HepG2 (cell line): ENCODE measurements around the gene CAMTA1. TPM values are rescaled to one million over a fixed set of nuclear protein-coding genes. Genes with fewer than 3 reads are reported as not detected.

Experiments
- ATAC-seq: fragments of 200-7000 bp; cut with Tn5 transposase; 3 replicates; pipeline ENCODE4 v1.9.1; 2020; ENCODE audit warnings: mild to moderate bottlenecking, moderate library complexity
- BruUV-seq: library from RNA; stranded (reverse); fragments of 400-500 nt; replicated peaks from 2 replicates; lab custom pipeline; 2021; lab: Mats Ljungman, UMichigan
- CTCF ChIA-PET: fragments of 300-600 bp; formaldehyde crosslinking; extraction: SDS; loops from one replicate; lab custom pipeline; 2021; ENCODE audit warnings: low total read pairs, inconsistent platforms, low intra/inter-chr PET ratio; lab: Yijun Ruan, JAX
- POLR2A ChIA-PET: fragments of 350-600 bp; sonication (Branson Sonifier 250); formaldehyde crosslinking; loops from one replicate; lab custom pipeline; 2020; ENCODE audit warnings: antibody characterized with exemption, inconsistent platforms; lab: Yijun Ruan, JAX
- DNase-seq: peaks from one replicate; pipeline ENCODE4 v3.0.0-alpha.2; 2015; ENCODE audit warnings: low spot score
- FAIRE-seq: peaks from 3 replicates; lab custom pipeline; 2011; peaks lifted over from hg19 to GRCh38; lab: Jason Lieb, UNC
- H2AFZ ChIP-seq: one replicate; pipeline ENCODE4 v1.6.1; 2011; ENCODE audit warnings: low read length, inconsistent platforms
- H3K27ac ChIP-seq: fragments of 300-600 bp; 3 replicates; pipeline ENCODE4 v1.8.0; 2011; ENCODE audit warnings: mixed run types, mild to moderate bottlenecking, mixed read lengths, low read length, inconsistent platforms; ENCODE audit not compliant: insufficient read depth; ENCODE audit errors: extremely low read length
- H3K27me3 ChIP-seq, 2 experiments: fragments of 200-600 bp in 1 of 2; 2 replicates in 1 of 2; 3 replicates in 1 of 2; pipeline versions ENCODE4 v1.6.0 to v1.8.0; 2011; ENCODE audit warnings: low read length in 2 of 2, mild to moderate bottlenecking in 2 of 2, moderate library complexity in 2 of 2, inconsistent platforms in 1 of 2; ENCODE audit not compliant: insufficient read depth in 2 of 2, control insufficient read depth in 1 of 2
- H3K36me3 ChIP-seq, 2 experiments: fragments of 200-600 bp in 1 of 2; replicated peaks in 1 of 2; 2 replicates in 1 of 2; 3 replicates in 1 of 2; pipeline versions ENCODE4 v1.5.1 to v1.8.0; 2011; ENCODE audit warnings: low read length in 2 of 2, inconsistent platforms in 1 of 2; ENCODE audit not compliant: insufficient read depth in 2 of 2, control insufficient read depth in 1 of 2
- H3K4me1 ChIP-seq: 2 replicates; pipeline ENCODE4 v1.5.1; 2012; ENCODE audit warnings: low read length, inconsistent platforms; ENCODE audit not compliant: insufficient read depth
- H3K4me2 ChIP-seq: 2 replicates; pipeline ENCODE4 v1.6.0; 2011; ENCODE audit warnings: low read depth, low read length, inconsistent platforms
- H3K4me3 ChIP-seq, 3 experiments: fragments of 200-600 bp in 1 of 3; sonication (generic), shearing (Covaris generic) in 1 of 3; replicated peaks in 1 of 3; 2 replicates each; pipeline ENCODE4 v1.5.1; 2011 to 2016; ENCODE audit warnings: low read length in 3 of 3, inconsistent platforms in 2 of 3, low read depth in 2 of 3, mild to moderate bottlenecking in 2 of 3, control low read depth in 1 of 3, mixed read lengths in 1 of 3; ENCODE audit not compliant: insufficient read depth in 1 of 3
- H3K79me2 ChIP-seq: one replicate; pipeline ENCODE4 v1.6.1; 2011; ENCODE audit warnings: low read length, inconsistent platforms; ENCODE audit not compliant: insufficient read depth
- H3K9ac ChIP-seq: 2 replicates; pipeline ENCODE4 v1.6.0; 2011; ENCODE audit warnings: mild to moderate bottlenecking, low read depth, low read length, inconsistent platforms; ENCODE audit not compliant: insufficient read depth
- H3K9me3 ChIP-seq: 2 replicates; pipeline ENCODE4 v1.5.1; 2012; ENCODE audit warnings: mild to moderate bottlenecking, low read length
- H4K20me1 ChIP-seq: 2 replicates; pipeline ENCODE4 v1.6.0; 2011; ENCODE audit warnings: inconsistent platforms, mild to moderate bottlenecking, low read length, moderate library complexity; ENCODE audit not compliant: insufficient read depth
- HNF4G ChIP-seq, 2 experiments: sonication (generic) in 1 of 2; formaldehyde crosslinking in 1 of 2; IDR thresholded peaks; 2 replicates each; pipeline versions ENCODE4 v1.4.0 to v1.6.1; 2011 to 2020; ENCODE audit warnings: borderline replicate concordance in 2 of 2, low read depth in 2 of 2, mild to moderate bottlenecking in 2 of 2, low read length in 1 of 2, missing genetic modification reagents in 1 of 2, moderate library complexity in 1 of 2
- NR2F2 ChIP-seq: IDR thresholded peaks from 2 replicates; pipeline ENCODE4 v1.6.1; 2012; ENCODE audit warnings: low read depth, inconsistent platforms, borderline replicate concordance
- SNAI1 ChIP-seq: sonication (generic); formaldehyde crosslinking; IDR thresholded peaks from 2 replicates; pipeline ENCODE4 v1.5.0; 2020; ENCODE audit warnings: mild to moderate bottlenecking, missing genetic modification reagents, borderline replicate concordance
- SNAPC2 ChIP-seq: sonication (generic); formaldehyde crosslinking; IDR thresholded peaks from 2 replicates; pipeline ENCODE4 v1.8.1; 2022; ENCODE audit warnings: mild to moderate bottlenecking, missing genetic modification reagents
- SYNCRIP ChIP-seq: fragments of 200-400 bp; formaldehyde crosslinking; IDR thresholded peaks from 2 replicates; pipeline ENCODE4 v1.6.1; 2018; ENCODE audit warnings: mild to moderate bottlenecking, low read depth, low read length; ENCODE audit not compliant: insufficient read depth
- XBP1 ChIP-seq: sonication (generic); formaldehyde crosslinking; IDR thresholded peaks from 2 replicates; pipeline ENCODE4 v1.5.0; 2020; ENCODE audit warnings: missing genetic modification reagents
- ZNF430 ChIP-seq: sonication (generic); formaldehyde crosslinking; IDR thresholded peaks from 2 replicates; pipeline ENCODE4 v1.9.0; 2021; ENCODE audit warnings: mild to moderate bottlenecking, missing genetic modification reagents
- ZNF558 ChIP-seq: sonication (generic); formaldehyde crosslinking; IDR thresholded peaks from 2 replicates; pipeline ENCODE4 v1.9.0; 2022; ENCODE audit warnings: mild to moderate bottlenecking, missing genetic modification reagents, borderline replicate concordance
- ZNF746 ChIP-seq: sonication (generic); formaldehyde crosslinking; IDR thresholded peaks from 2 replicates; pipeline ENCODE4 v1.8.0; 2022; ENCODE audit warnings: mild to moderate bottlenecking, missing genetic modification reagents
- WGBS: methylation state at CpG from one replicate; pipeline ENCODE4 v1.1.6; 2017; ENCODE audit warnings: low lambda C conversion rate; 5-methylcytosine and 5-hydroxymethylcytosine counted together
- in situ Hi-C: cut with HindIII; loops from 2 replicates; pipeline ENCODE4 v1.10.0; 2017; ENCODE audit warnings: low pct_unique_long_range_greater_than_20kb; ENCODE audit not compliant: extremely low pct_ligation_motif_present
- intact Hi-C: fragments of 100-400 bp; cut with micrococcal nuclease; formaldehyde crosslinking; loops from one replicate; pipeline ENCODE4 v1.10.0; 2022; ENCODE audit not compliant: unreplicated experiment
- polyA plus RNA-seq, 8 experiments: library from polyadenylated mRNA; depleted of rRNA in 3 of 8; stranded (reverse) in 7 of 8; unstranded in 1 of 8; fragments of >200 nt; fragmentation: Illumina TruSeq in 4 of 8; extraction: Trizol in 4 of 8; gene quantifications; 2 replicates each; pipeline versions ENCODE4 v1.2.1 to v1.2.3, GENCODE V29; 2011 to 2016; ENCODE audit warnings: low read depth in 4 of 8, missing spikeins in 1 of 8, mixed read lengths in 1 of 8; ENCODE audit not compliant: insufficient read depth in 1 of 8
- total RNA-seq, 5 experiments: library from RNA; depleted of rRNA; stranded (reverse); fragments of >200 nt; fragmentation: Illumina TruSeq; extraction: Trizol; gene quantifications; 2 replicates each; pipeline ENCODE4 v1.2.3, GENCODE V29; 2016; ENCODE audit warnings: low read depth in 1 of 5
- TF ChIP-seq, protein P1 (sequence below): sonication (generic); formaldehyde crosslinking; IDR thresholded peaks from 2 replicates; pipeline ENCODE4 v1.5.0; 2020; ENCODE audit warnings: mild to moderate bottlenecking, missing genetic modification reagents, moderate library complexity
- TF ChIP-seq, protein P2 (sequence below): sonication (generic); formaldehyde crosslinking; IDR thresholded peaks from 2 replicates; pipeline ENCODE4 v1.8.0; 2022; ENCODE audit warnings: low read depth, missing genetic modification reagents
- TF ChIP-seq, protein P3 (sequence below): sonication (generic); formaldehyde crosslinking; IDR thresholded peaks from 2 replicates; pipeline ENCODE4 v1.4.0; 2020; ENCODE audit warnings: missing genetic modification reagents

CAMTA1 gene
- total and polyA plus RNA-seq, 2 of the 13 experiments (the other 11 are each of a cell fraction or from before 2014, with no cell fraction given), result 25.0 to 36.4 TPM

DNA sequence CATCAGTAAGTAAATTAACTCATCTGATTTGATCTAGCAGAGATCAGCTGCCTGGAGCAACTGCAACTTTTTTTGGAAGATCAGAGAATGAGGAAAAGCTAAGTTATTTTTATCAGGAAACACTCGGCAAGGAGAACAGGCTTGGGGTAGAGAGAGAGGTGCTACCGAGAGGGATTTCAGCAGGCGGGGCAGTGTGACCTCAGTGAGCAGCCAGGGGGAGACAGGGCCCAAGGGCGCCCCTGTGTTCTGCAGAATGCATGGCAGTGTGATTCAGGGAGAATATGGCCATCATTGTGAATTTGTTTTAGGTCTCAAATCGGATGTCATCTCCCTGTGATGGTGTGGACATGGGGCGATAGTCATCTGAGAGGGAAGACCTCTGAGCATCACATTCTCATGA, 501.8 kb downstream of the CAMTA1 start:
- Histone ChIP-seq H4K20me1 (no peaks in the 10 kb centered on the region), H3K27ac (no peak overlapping the region), H3K4me1 (no peaks in the 10 kb centered on the region), H3K9ac (no peak overlapping the region), H3K9me3 (no peaks in the 10 kb centered on the region), H3K79me2 (no peaks in the 10 kb centered on the region), H3K4me3 (no peak overlapping the region), H2AFZ (no peak overlapping the region), H3K4me2 (no peak overlapping the region)
- no TSS peak for BruUV-seq
- CTCF ChIA-PET, result no interaction called here
- no peak for FAIRE-seq
- ATAC-seq, result peak; percentile 59; the same call in 2 of the 3 replicates
- TF ChIP-seq, protein P1, sequence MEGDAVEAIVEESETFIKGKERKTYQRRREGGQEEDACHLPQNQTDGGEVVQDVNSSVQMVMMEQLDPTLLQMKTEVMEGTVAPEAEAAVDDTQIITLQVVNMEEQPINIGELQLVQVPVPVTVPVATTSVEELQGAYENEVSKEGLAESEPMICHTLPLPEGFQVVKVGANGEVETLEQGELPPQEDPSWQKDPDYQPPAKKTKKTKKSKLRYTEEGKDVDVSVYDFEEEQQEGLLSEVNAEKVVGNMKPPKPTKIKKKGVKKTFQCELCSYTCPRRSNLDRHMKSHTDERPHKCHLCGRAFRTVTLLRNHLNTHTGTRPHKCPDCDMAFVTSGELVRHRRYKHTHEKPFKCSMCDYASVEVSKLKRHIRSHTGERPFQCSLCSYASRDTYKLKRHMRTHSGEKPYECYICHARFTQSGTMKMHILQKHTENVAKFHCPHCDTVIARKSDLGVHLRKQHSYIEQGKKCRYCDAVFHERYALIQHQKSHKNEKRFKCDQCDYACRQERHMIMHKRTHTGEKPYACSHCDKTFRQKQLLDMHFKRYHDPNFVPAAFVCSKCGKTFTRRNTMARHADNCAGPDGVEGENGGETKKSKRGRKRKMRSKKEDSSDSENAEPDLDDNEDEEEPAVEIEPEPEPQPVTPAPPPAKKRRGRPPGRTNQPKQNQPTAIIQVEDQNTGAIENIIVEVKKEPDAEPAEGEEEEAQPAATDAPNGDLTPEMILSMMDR (CRISPR knock-in tag), result 0 out of 2 replicates have a peak, but pooled peaks have one; percentile 5
- no peak for TF ChIP-seq SNAI1 (CRISPR knock-in tag)
- no peak for TF ChIP-seq NR2F2
- TF ChIP-seq, all 625 proteins: peak for 1
- in situ Hi-C loops (no loop called here), intact Hi-C loops (no loop called here)
- DNase-seq, result no peak
- no peaks in the 10 kb centered on the region for H3K36me3 ChIP-seq
- POLR2A ChIA-PET, result no interaction called here
- 2% methylated on average over 6 of the region's 6 CpGs for WGBS
- peaks cover 0 to 23% of the 10 kb centered on the region in 2 experiments; a peak in 2 of 5 replicates for H3K27me3 ChIP-seq

DNA sequence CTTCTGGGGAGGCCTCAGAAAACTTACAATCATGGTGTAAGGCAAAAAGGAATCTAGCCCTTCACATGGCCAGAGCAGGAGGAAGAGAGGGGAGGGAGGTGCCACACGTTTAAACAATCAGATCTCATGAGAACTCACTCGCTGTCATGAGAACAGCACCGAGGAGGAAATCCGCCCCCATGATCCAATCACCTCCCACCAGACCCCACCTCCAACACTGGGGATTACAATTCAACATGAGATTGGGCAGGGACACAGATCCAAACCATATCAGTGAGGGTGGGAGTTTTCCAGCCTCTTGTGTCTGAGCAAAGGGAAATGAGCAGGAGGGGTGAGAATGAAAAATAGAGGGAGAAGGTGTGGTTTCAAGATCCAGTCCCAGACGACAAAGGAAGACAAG, 503.7 kb downstream of the CAMTA1 start:
- no peak for DNase-seq
- in situ Hi-C loops, result no loop called here
- H3K79me2 ChIP-seq, result no peaks in the 10 kb centered on the region
- no peaks in the 10 kb centered on the region for H3K4me1 ChIP-seq
- H3K27me3 ChIP-seq, result peaks cover 0 to 14% of the 10 kb centered on the region in 2 experiments; a peak in 3 of 5 replicates
- no peak overlapping the region for H3K27ac ChIP-seq
- H4K20me1 ChIP-seq, result no peaks in the 10 kb centered on the region
- BruUV-seq, result no TSS peak
- CTCF ChIA-PET, result no interaction called here
- 3% methylated on average over 5 of the region's 5 CpGs for WGBS
- no peak overlapping the region for H3K4me2 ChIP-seq
- H3K9me3 ChIP-seq, result no peaks in the 10 kb centered on the region
- no peak for FAIRE-seq
- intact Hi-C loops, result no loop called here
- ATAC-seq, result no peak
- H3K4me3 ChIP-seq, result no peak overlapping the region
- H3K9ac ChIP-seq, result no peak overlapping the region
- H3K36me3 ChIP-seq, result no peaks in the 10 kb centered on the region
- POLR2A ChIA-PET, result no interaction called here
- no peak overlapping the region for H2AFZ ChIP-seq
- TF ChIP-seq XBP1 (CRISPR knock-in tag), result no peak
- TF ChIP-seq, protein P2, sequence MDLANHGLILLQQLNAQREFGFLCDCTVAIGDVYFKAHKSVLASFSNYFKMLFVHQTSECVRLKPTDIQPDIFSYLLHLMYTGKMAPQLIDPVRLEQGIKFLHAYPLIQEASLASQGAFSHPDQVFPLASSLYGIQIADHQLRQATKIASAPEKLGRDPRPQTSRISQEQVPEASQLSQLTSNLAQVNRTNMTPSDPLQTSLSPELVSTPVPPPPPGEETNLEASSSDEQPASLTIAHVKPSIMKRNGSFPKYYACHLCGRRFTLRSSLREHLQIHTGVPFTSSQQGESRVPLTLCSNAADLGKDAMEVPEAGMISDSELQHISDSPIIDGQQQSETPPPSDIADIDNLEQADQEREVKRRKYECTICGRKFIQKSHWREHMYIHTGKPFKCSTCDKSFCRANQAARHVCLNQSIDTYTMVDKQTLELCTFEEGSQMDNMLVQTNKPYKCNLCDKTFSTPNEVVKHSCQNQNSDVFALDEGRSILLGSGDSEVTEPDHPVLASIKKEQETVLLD (CRISPR knock-in tag), result no peak
- TF ChIP-seq ZNF558 (CRISPR knock-in tag), result no peak
- no peak for TF ChIP-seq ZNF746 (CRISPR knock-in tag)
- no peak for TF ChIP-seq SYNCRIP
- TF ChIP-seq, protein P3, sequence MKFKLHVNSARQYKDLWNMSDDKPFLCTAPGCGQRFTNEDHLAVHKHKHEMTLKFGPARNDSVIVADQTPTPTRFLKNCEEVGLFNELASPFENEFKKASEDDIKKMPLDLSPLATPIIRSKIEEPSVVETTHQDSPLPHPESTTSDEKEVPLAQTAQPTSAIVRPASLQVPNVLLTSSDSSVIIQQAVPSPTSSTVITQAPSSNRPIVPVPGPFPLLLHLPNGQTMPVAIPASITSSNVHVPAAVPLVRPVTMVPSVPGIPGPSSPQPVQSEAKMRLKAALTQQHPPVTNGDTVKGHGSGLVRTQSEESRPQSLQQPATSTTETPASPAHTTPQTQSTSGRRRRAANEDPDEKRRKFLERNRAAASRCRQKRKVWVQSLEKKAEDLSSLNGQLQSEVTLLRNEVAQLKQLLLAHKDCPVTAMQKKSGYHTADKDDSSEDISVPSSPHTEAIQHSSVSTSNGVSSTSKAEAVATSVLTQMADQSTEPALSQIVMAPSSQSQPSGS (CRISPR knock-in tag), result no peak
- TF ChIP-seq ZNF430 (CRISPR knock-in tag), result no peak
- no peak for TF ChIP-seq HNF4G (IDR thresholded peaks at IDR 0.05; ENCODE audit: borderline replicate concordance, low read depth, low read length)
- TF ChIP-seq HNF4G (CRISPR knock-in tag; IDR thresholded peaks at IDR 0.05; ENCODE audit: borderline replicate concordance, low read depth), result no peak
- no peak for TF ChIP-seq SNAPC2 (CRISPR knock-in tag)
